HG03135 (cell line): ENCODE results near the gene NAV2.
"Not testable (repeated sequence)": the region's sequence is repeated elsewhere in the genome, so short reads cannot be mapped to it uniquely, and the experiment has no call there.

Experiments used
- ATAC-seq: cut with Tn5 transposase; IDR thresholded peaks from one replicate; pipeline ENCODE4 v1.9.1; 2021; ENCODE audit warnings: mild to moderate bottlenecking, moderate library complexity; ENCODE audit not compliant: unreplicated experiment

Gene NAV2

DNA sequence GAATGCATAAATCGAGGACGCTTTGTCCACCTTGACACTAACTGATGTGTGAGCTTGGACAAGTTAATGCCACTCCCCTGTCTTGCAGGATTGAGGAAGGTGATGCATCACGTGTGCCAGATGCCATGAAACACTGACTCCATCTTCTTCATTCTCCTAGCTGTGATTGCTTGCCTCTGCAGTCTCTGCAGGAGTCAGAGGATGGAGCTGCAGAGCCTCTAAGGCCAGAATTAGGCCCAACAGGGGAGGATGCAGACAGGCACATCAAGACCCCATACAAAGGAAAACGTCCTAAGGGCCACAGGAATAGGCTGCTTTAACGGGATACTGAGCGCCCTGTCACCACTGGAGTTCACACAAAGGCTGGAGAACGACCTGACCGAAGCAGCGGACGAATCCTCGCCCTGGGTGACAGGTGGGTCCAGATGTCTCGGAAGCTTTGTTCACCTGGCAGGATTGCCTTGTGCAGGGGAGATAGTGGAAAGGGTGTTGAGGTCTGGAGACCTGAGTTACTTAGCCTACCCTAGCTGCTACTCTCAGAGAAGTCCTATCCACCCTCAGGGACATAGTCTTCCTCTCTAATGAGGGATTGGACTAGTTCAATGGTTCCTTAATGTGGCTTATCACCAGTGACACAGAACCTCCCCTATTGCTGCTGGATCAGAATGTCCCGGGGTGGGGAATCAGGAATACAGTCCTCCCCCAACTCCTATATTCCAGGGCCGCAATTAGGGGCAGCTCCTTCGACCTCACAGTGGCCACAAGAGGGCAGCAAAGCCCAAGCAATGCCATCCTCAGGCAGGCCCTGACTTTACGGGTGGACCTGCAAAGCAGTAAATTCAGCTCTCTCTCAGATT is 415.3 kb downstream of the NAV2 start:
- ATAC-seq, result no peak

DNA sequence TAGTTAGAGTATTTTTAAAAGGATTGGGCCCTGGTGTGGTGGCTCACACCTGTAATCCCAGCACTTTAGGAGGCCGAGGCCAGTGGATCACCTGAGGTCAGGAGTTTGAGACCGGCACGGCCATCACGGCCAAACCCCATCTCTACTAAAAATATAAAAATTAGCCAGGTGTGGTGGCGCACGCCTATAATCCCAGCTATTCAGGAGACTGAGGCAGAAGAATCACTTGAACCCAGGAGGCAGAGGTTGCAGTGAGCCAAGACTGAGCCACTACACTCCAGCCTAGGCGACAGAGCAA is 415.8 kb downstream of the NAV2 start:
- ATAC-seq, result not testable (repeated sequence)

DNA sequence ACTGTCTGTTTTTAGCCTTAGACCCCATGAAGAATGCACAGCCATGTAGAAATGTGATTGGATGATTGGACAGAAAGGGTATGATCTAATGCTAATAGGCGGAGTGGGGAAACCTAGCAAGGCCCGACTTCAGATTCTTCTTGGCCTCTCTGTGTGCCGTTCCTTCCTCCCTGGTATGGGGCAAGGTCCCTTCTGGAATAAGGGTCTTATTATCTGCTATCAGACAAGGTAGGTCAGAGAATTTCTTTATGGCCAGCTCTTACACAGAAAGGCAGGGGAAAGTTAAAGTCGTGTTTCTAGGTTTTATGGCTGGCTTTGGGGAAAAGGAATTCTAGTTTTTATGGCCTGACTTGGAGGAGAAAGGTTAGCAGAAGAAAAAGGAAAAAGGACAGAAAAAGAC is 417.0 kb downstream of the NAV2 start:
- no peak for ATAC-seq

DNA sequence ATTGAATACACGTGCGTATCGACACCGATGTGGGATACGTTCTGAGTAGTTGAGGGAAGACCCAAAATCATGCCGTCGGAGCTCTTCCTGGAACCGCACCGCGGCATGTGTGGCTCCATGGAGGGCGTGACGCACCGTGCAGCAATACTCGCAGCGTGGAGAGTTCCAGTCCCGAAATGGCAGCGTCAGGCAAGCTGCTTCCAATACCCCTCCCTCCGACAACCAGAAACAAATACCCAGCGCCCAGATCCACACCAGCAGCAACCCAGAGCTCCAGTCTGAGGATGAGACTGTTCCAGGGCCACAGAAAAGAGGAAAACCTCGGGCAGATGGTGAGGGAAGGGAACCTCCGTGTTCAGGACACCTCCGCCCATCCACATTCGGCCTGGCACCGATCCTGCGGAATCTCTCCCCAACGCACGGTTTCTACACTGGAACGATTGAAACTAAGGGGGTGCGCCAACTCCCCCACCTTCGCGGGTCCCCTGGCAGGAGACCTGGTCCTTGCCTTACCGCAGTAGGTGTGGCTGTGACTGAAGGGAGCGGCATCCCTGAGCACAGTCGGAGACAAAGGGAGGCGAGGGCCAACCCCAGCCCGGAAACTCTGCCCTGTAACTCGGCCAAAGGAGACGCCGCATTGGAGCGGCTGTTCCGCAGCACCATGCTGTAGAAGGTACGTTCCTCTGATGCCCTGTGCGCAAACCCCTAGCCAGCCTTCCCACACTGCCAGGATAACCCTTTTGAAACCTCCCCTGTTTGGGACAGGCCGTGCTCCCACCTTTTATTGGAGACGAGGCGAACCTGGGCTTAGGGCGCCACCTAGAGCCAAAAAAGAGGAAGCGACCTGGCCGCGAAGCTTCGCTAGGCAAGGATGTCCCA is 419.4 kb downstream of the NAV2 start:
- ATAC-seq, result no peak

DNA sequence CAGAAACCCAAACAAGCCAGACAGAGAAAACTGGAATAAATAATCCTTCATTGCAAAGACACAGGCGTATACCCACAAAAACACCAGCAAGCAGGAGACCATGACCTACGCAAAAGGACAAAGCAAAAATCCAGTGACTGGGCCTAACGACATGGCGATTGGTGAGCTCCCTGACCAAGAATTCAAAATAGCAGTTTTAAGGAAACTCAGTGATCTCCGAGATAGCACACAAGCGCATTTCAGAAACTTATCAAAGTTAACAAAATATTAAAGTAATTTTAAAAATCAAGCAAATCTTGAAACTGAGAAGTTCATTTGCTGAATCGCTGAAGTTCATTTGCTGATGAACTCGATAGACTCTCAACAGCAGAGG is 420.0 kb downstream of the NAV2 start:
- ATAC-seq, result no peak

DNA sequence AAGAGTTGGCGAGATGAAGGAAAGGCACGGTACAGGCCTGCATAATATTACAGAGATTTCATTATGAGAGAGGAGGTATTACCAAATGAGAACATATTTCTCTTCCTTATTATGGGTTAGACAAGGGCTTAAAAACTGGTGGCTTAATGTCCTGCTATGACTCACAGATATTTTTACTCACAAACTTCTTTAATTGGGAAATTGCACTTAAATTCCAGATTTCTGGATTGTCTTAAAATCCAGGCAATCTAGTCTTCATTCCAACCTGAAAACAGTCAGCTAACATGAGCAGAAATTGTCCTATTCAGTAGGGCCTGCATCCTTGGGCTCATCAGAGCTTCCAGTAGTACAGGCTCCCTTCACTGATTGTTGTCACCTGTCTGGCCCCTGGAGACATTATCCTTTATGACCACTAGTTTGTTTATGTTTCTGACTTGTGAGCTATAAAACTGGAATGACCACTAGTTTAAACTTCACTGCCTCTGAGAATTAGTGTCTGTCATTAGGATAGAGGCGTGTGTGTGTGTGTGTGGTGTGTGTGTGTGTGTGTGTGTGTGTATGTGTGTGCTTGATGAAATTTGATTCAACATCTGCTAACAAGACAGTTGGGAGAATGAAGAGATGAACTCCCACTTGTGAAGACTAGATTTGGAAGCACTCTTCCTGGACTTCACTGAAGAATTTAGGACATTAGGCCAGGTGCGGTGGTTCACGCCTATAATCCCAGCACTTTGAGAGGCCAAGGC is 422.5 kb downstream of the NAV2 start:
- no peak for ATAC-seq

DNA sequence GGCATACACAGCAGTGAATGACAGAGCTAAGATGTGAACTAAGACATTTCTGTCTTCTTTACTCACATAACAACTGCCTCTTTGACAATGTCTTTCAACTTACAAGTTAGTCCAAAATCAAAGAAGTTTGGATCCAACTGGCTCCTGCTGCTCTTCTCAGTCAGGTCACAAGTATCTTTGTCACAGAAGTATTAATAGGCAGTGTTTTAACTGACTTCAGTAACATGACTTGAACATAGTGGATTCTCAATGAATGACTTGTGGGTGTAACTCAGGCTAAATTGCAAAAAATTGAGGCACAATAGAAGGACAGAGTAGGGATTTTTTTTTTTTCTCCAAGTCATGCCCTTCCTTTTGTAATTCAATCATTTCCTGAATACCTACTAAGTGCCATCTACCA is 425.0 kb downstream of the NAV2 start:
- ATAC-seq, result no peak

DNA sequence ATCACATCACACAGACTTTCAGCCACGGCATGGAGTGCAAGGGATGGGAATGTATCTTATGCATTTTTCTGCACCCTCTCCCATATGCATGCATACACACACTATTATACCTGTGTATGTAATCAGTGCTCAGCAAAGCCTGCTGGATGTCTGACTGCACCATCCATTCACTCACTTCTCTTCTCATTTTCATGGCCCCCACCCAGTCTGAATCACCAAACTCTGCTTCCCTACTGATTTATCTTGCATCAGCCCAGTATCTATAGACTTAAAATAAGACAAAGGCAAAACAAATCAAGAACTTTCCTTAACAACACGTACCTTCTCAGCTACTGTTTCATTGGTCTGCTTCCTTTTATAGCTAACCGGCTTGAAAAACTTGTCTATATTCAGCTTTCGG is 426.1 kb downstream of the NAV2 start:
- no peak for ATAC-seq

DNA sequence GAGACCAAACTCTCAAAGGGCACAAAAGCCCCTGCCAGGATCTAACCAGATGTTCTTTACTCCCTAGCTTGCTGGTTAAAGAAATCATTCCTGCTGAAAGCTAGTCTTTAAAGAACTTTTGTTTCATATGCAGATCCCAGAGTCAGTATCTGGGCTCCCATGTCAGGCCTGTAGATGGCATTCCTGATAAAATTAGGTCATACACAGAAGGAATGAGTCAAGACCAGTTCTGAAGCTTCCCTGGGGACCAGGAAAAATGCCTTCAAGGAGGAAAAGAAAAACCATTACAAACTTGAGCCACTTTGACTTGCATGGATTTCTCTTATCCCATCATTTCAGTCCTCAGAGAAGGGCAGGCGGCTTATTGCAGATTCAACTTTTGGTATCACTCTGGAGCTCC is 441.7 kb downstream of the NAV2 start:
- ATAC-seq, result no peak

DNA sequence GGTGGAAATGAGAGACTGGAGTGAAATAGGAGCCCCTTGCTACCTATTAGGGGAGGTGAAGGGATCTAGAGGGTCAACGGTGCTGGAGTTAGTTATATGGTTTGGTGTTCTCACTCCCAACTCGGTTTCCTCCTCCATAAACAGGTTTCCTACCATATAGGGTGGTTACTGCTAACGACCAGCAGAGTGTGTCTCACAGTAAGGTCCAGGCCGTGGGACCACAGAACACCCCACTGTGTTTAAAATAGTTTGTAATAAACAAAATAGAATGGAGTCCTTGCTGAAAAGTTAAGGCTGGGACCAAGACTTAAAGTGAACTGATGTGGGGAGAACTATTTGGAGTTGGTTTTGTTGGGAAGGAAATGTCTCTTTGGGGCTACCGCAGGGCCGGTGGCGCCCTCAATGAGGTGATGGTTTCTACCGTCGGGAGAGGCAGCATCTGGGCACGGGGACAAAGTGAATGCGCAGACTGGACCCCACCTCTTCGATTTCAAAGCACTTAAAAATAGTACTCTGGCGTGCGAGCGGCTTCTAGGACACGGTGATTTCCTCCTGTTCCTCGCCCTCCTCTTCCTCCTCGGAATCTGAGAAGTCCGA is 443.1 kb downstream of the NAV2 start:
- ATAC-seq, result no peak

DNA sequence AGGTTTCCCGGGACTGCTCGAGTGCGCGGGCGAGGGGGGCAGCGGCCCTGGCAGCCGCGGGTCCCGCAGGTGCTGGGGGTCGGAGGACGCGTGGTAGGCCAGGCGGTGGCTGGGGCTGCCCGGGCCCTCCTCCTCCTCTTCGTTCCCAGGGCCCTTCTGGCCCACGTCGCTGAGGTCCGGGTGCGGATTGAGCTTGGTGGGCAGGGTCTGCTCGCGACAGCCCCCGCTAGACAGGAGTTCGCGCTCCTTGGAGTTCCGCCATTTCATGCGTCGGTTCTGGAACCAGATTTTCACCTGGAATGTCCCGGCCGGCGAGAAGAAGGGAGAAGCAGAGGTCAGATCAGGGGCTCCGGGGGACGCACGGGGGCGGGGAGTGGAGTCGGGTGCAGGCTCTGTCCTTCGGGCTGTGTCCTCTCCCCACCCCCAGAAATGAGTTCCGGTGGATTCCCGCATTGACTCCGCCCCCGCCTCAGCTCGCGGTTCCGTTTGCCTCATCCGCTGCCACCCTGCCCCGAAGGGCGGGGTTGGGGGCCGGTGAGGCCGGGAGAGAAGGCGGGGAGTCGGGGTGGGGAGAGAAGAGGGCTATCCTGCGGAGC is 443.7 kb downstream of the NAV2 start:
- ATAC-seq, result no peak

DNA sequence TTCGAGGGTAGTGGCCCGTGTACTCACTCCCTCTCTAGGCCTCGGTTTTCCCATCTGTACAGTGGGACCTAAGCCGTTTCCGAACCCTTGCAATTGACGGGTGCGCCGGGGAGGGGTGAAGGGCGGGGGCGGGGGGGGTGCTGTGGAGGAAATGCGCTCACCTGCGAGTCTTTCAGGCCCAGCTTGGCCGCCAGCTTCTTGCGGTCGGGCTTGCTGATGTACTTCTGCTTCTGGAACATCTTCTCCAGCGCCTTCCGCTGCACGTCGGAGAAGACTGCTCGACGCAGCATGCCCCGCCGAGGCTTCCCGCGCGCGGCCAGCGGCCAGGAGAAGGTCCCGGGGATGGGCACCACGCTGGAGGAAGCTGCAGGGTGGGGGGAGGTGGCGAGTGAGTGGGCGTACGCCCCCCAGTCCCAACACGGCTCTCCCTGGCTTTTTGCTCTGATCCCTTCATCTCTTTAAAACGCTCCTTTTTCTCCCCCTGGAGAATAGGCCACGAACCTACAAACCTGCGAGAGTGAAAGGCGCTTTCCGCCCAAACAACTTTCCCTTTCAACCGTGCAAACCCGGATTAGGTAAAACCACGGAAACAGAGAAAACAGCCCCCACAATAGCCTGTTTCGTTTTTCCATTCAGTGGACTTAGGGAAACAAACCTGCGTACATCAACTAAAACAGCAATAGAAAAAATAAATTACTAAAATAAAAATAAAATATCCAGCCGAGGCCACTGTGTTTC is 444.4 kb downstream of the NAV2 start:
- no peak for ATAC-seq

DNA sequence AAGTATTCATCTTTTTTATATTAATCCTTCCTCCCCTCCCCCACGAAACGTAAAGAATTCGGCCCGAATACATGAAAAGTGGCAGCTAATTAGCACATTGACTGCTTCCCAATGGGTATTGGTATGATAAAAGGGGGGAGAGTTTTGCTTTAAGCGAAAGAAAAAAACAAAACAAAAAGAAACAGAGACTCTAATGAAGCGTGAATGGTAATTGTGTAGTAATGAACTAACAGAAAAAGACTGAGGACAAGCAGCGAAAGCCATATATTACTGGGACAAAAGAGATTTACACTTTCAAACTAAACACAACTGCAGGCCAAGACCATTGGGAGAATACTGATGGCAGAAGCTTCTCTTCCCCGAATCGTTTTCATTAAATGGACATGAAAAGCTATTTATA is 445.1 kb downstream of the NAV2 start:
- ATAC-seq, result no peak

DNA sequence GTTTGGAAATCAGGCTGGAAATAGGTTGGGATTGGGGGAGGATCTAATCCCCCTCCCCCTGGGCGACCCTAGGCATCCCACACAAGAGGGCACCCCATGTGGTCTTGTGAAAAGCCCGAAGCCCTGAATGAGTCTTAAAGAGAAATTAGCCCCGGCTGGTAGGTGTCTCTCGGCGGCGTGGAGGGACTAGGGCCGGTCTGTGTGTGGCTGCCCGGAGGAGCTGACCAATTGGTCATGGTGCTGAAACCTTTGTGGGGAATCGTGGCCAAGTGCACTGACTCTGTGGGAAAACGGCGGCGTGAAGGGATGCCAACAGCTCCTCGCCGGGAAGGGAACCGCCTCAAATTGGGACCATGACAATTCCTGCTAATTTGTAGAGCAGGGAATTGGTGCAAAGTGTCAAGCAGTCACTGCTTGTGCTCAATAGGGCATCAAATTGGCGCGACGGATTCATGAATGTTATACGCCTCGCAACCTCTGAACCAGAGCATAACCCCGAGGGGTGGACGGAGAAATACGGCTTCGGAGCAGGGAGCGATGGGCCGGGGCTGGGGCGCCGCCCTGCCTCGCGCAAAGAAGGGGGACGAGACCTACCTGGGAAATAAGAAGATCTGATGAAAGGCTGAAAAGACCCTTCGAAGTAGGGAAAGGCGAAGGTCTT is 446.1 kb downstream of the NAV2 start:
- no peak for ATAC-seq

DNA sequence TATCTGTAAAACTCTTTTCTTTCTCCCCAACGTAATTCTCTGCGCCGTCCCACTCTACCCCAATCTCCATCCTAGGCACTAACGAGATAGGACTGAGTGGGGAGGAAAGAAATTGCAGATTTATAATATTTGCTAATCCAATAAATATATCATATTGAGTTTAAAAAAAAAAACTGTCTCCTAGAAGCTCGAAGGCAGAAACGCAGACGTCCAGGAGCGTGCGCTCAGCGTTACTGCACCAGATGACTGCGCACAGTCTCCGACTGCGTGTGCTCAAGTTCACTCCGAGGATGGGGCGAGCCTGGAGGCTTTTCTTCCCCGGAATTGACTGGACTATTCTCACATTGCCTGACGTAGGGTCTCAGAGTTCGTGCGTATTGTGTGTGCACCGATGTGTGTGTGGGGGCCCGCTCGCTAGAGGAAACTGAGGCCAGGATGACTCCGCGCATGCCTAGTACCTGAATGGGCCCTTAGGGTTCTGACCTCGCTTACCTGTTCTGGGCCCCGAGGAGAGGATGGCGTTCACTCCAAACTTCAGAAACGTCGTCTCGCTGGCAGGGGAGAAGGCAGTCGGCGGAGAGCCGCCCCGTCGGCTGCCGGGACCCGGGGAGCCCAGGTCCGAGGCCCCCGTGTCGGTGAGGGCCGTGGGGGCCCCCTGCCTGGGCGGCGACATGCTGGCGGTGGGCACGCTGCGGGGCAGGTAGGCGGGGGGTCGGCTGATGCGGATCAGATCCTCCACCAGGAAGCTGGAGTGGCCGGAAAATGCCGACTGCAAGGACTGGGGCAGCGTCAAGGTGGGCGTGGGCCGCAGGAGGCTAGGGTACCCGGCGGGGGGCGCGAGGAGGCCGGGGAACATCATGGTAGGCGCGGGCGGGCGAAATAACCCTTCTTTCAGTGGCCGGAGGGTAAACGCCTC is 447.1 kb downstream of the NAV2 start:
- ATAC-seq, result no peak

DNA sequence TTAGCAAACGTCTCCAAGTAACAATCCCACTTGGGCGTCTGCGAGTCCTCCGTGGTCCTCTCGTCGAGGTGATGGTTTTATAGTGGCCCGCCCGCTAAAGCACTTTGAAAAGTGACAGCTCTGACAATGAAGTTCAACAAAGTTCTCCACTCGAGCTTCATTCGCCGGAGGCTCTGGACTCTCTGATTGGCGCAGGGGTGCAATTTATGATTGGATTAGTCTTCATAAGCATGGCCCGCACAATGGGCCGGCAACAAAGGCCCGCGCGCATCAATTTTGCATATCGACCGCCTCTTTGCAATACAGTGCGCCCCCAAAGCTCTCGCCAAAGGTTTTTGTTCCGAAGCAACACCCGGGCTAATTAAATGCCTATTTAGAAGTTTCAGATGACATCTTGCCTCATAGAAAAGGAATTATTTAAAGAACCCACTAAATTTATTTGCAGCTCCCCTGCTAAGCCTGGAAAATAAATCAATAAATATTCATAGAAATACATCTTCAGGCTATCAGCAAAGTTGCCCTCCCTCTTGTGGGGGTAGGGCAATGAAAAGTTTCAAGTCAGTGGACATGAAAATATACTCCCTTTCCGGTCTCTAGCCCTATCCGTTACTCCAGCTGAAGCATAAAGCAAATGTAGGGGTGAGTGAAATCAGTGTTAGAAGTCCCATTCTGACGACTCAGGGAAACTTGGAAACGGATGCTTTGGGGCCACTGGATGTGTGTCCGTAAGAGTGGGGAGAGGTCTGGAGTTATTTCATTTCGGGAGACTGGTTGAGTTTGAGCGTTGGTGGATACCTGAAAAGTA is 448.0 kb downstream of the NAV2 start, which contains the start of gene DBX1:
DBX1 (minus strand) TSS at position 51 of the 805 bp plus-strand sequence. CDS start 151 bp downstream, outside the sequence.
- no peak for ATAC-seq

DNA sequence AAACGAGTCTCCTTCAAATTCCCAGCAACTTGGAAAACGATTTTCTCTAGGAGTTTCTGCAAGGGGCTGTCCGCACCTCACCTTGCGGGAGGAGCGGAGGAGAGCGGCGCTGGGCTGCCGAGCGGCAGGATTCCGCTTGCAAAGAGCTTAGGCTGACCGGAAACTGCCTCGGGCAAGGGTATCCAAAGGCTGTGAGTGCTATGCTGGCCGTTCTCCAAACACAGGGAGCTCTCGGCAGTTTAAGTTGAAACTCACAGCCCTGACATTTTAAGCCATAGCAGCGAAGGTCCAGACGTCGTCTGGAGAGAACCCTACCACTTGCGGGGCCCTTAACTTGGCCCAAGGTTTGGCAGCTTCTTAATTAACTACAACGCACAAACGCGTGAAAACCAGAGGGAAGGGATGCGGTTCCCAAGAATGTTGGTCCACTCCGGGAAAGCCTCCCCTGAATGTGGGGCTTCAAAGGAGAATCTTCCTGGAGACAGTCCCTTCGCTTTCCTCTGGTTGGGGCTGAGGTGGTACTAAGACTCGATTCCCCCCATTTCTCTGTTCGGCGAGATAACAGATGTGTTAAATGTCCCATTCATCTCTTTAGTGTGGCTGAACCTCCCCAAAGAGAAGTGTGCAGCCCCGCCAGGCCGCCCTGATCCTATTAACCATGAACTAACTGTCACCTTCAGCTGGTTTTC is 448.7 kb downstream of the NAV2 start:
- no peak for ATAC-seq
